Liver (tissue), 3 donors: ENCODE results near the gene ZNF771.

Experiments
- ATF3 ChIP-seq: IDR thresholded peaks from 2 replicates; pipeline ENCODE4 v1.6.1; 2016; ENCODE audit warnings: antibody characterized with exemption
- CTCF ChIP-seq: fragments of 150-350 bp; IDR thresholded peaks from 2 replicates; pipeline ENCODE4 v1.5.1; 2017; ENCODE audit warnings: improper control_type of control experiment, low read depth, low read length; ENCODE audit not compliant: missing input control
- EGR1 ChIP-seq, 2 donors: IDR thresholded peaks; 2 replicates each; pipeline ENCODE4 v1.6.1; 2016 to 2018; ENCODE audit warnings: antibody characterized with exemption in 2 of 2, low read depth in 2 of 2
- GABPA ChIP-seq, 2 donors: IDR thresholded peaks in 1 of 2; conservative IDR thresholded peaks in 1 of 2; 2 replicates each; pipeline ENCODE4 v1.6.1; 2016; ENCODE audit warnings: antibody characterized with exemption in 2 of 2, mild to moderate bottlenecking in 1 of 2, moderate library complexity in 1 of 2
- HNF4G ChIP-seq: IDR thresholded peaks from 2 replicates; pipeline ENCODE4 v1.6.1; 2016; ENCODE audit warnings: antibody characterized with exemption
- MAX ChIP-seq: IDR thresholded peaks from 2 replicates; pipeline ENCODE4 v1.6.1; 2016; ENCODE audit warnings: antibody characterized with exemption
- RAD21 ChIP-seq, 2 donors: IDR thresholded peaks; 2 replicates each; pipeline ENCODE4 v1.6.1; 2016; ENCODE audit warnings: antibody characterized with exemption in 2 of 2, mild to moderate bottlenecking in 2 of 2
- SP1 ChIP-seq: IDR thresholded peaks from 2 replicates; pipeline ENCODE4 v1.6.1; 2018; ENCODE audit warnings: antibody characterized with exemption, mild to moderate bottlenecking
- TAF1 ChIP-seq: conservative IDR thresholded peaks from 2 replicates; pipeline ENCODE4 v1.6.1; 2016; ENCODE audit warnings: antibody characterized with exemption, mild to moderate bottlenecking
- YY1 ChIP-seq: IDR thresholded peaks from 2 replicates; pipeline ENCODE4 v1.6.1; 2016; ENCODE audit warnings: antibody characterized with exemption, mild to moderate bottlenecking
- donor health status: healthy.
- donor health status: healthy.

- TF ChIP-seq ATF3 (no peak), CTCF (no peak), SP1 (no peak), RAD21 (IDR thresholded peaks at IDR 0.05) (no peak), EGR1 (IDR thresholded peaks at IDR 0.05; ENCODE audit: low read depth in 2 of 2) (no peak), MAX (no peak), GABPA (IDR thresholded peaks at IDR 0.05 in 1 of 2, conservative IDR thresholded peaks at IDR 0.05 in 1 of 2) (no peak), YY1 (no peak), TAF1 (no peak), HNF4G (no peak)
Observed at GRCh38 chr16:30375864-30376263, 31.5 kb upstream of the ZNF771 start.
